ENCODE measurements around the gene COL1A1. TPM values are rescaled to one million over a fixed set of nuclear protein-coding genes. Genes with fewer than 3 reads are reported as not detected.

The COL1A1 gene
- total RNA-seq, 1 experiment from 2014 or later: 104 TPM

- H3K36me3 Mint-ChIP-seq (ENCODE audit: insufficient read depth in 1 of 3, low read depth in 3 of 3): no peaks in the 10 kb centered on the region
- no CpG with 5 or more reads among the region's 2 CpGs for WGBS (ENCODE audit: extremely low coverage, insufficient read length, low lambda C conversion rate)
- no peak overlapping the region for H3T11ph ChIP-seq (ENCODE audit: low read length)
- H4K20me1 ChIP-seq (ENCODE audit: control insufficient read depth, insufficient read depth, insufficient read length): no peaks in the 10 kb centered on the region
- H3K4me1 ChIP-seq (ENCODE audit: insufficient read depth, low read length): no peaks in the 10 kb centered on the region
- no peak overlapping the region for H2BK12ac ChIP-seq (ENCODE audit: insufficient read length, low read depth, low read length)
- peaks cover 27% of the 10 kb centered on the region for H3K27me3 Mint-ChIP-seq (ENCODE audit: low read depth)
- no peak overlapping the region for H2BK20ac ChIP-seq (ENCODE audit: low read depth, low read length, poor library complexity, severe bottlenecking)
- H4K91ac ChIP-seq (ENCODE audit: insufficient read length, low read depth, low read length): no peak overlapping the region
- no peak overlapping the region for H3K18ac ChIP-seq (ENCODE audit: insufficient read length, low read depth, low read length)
- no peak overlapping the region for H3K9ac ChIP-seq (ENCODE audit: extremely low read depth, insufficient read length, low read length)
- no peak overlapping the region for H3K4me2 ChIP-seq (ENCODE audit: insufficient read depth, insufficient read length, low read length)
- no peaks in the 10 kb centered on the region for H3K79me1 ChIP-seq (ENCODE audit: insufficient read depth, low read depth, low read length, poor library complexity, severe bottlenecking)
- H3K27me3 ChIP-seq (ENCODE audit: insufficient read depth, low read length): no peaks in the 10 kb centered on the region
- H3K27ac Mint-ChIP-seq: no peak overlapping the region
- no peak overlapping the region for H2BK15ac ChIP-seq (ENCODE audit: low read depth, low read length)
- no peak overlapping the region for H3K56ac ChIP-seq (ENCODE audit: insufficient read length, low read depth, low read length)
- H2AFZ ChIP-seq (ENCODE audit: low read length): no peak overlapping the region
- no peak overlapping the region for H4K5ac ChIP-seq (ENCODE audit: insufficient read length, low read depth, low read length)
- no peak for DNase-seq
- no peak overlapping the region for H3K27ac ChIP-seq (ENCODE audit: insufficient read length, low read depth, low read length)
- H3K9me3 Mint-ChIP-seq: peaks cover 11 to 19% of the 10 kb centered on the region in 2 experiments
- no peak overlapping the region for H3K14ac ChIP-seq (ENCODE audit: insufficient read depth, low read length)
- H3K4me3 Mint-ChIP-seq: no peak overlapping the region
- no peak for TF ChIP-seq CTCF (conservative IDR thresholded peaks at IDR 0.05)
- no peak overlapping the region for H3K4ac ChIP-seq (ENCODE audit: low read depth, low read length)
- no peaks in the 10 kb centered on the region for H3K4me1 Mint-ChIP-seq
- no peaks in the 10 kb centered on the region for H3K9me3 ChIP-seq (ENCODE audit: control insufficient read depth, low read depth, low read length)
- no peaks in the 10 kb centered on the region for H3K23me2 ChIP-seq (ENCODE audit: insufficient read length, low read depth, low read length, poor library complexity, severe bottlenecking)
- no peaks in the 10 kb centered on the region for H3K79me2 ChIP-seq (ENCODE audit: insufficient read depth, low read length)
- no peak overlapping the region for H2BK5ac ChIP-seq (ENCODE audit: insufficient read length, low read length)
- H4K8ac ChIP-seq (replicated peaks; ENCODE audit: insufficient read length, low read depth, low read length): no peak overlapping the region
- no peak overlapping the region for H2BK120ac ChIP-seq (ENCODE audit: low read depth, low read length, poor library complexity, severe bottlenecking)
- no peak overlapping the region for H2AK5ac ChIP-seq (ENCODE audit: insufficient read length, low read length)
- H3K23ac ChIP-seq (ENCODE audit: insufficient read length, low read depth, low read length): no peak overlapping the region
Measured at GRCh38 chr17:50237901-50238300, 36.5 kb upstream of the COL1A1 start.

All from H9 (cell line).